Thymus (tissue), 11 donors: ENCODE data around the gene RAB20. TPM values are rescaled to one million over a fixed set of nuclear protein-coding genes. Genes with fewer than 3 reads are reported as not detected.

ENCODE experiments used
- DNase-seq, 9 donors: peaks; one replicate each; pipeline ENCODE4 v3.0.0-alpha.2; 2013; ENCODE audit warnings: low spot score in 9 of 9, low read depth in 6 of 9, missing footprints in 1 of 9
- H3K27ac ChIP-seq, 2 donors: one replicate each; pipeline ENCODE4 v1.5.1; 2013; ENCODE audit warnings: control low read depth in 1 of 2, low read depth in 1 of 2, low read length in 1 of 2, mild to moderate bottlenecking in 1 of 2, moderate library complexity in 1 of 2
- H3K27me3 ChIP-seq, 2 donors: one replicate each; pipeline ENCODE4 v1.5.1; 2013; ENCODE audit warnings: low read length in 1 of 2; ENCODE audit not compliant: control insufficient read depth in 2 of 2, insufficient read depth in 1 of 2
- H3K36me3 ChIP-seq, 2 donors: one replicate each; pipeline ENCODE4 v1.5.1; 2013; ENCODE audit warnings: low read length in 1 of 2, mild to moderate bottlenecking in 1 of 2, moderate library complexity in 1 of 2; ENCODE audit not compliant: control insufficient read depth in 2 of 2, insufficient read depth in 2 of 2
- H3K4me1 ChIP-seq, 2 donors: one replicate each; pipeline ENCODE4 v1.5.1; 2013; ENCODE audit warnings: low read length in 2 of 2; ENCODE audit not compliant: control insufficient read depth in 2 of 2, insufficient read depth in 2 of 2
- H3K4me3 ChIP-seq, 2 donors: one replicate each; pipeline ENCODE4 v1.5.1; 2013; ENCODE audit warnings: low read length in 2 of 2, control low read depth in 1 of 2, mild to moderate bottlenecking in 1 of 2
- H3K9me3 ChIP-seq, 2 donors: one replicate each; pipeline ENCODE4 v1.5.1; 2013; ENCODE audit warnings: low read length in 1 of 2, mild to moderate bottlenecking in 1 of 2; ENCODE audit not compliant: control insufficient read depth in 2 of 2, insufficient read depth in 1 of 2
- WGBS: extraction: QIAGEN DNeasy Blood & Tissue Kit; methylation state at CpG from one replicate; pipeline ENCODE4 v1.1.7; 2013; 5-methylcytosine and 5-hydroxymethylcytosine counted together
- polyA plus RNA-seq: library from polyadenylated mRNA; stranded (reverse); fragments of 200-250 nt; gene quantifications from one replicate; pipeline ENCODE4 v1.2.3, GENCODE V29; 2013
- total RNA-seq: library from RNA; stranded (reverse); fragments of 120-200 nt; gene quantifications from one replicate; pipeline ENCODE4 v1.2.4, GENCODE V29; 2013
- donor health status: healthy.

Gene RAB20
- total and polyA plus RNA-seq, 2 donors = 4.8 to 18.5 TPM

GRCh38 chr13:110551284-110551683, 10.2 kb downstream of the RAB20 start:
- no peak overlapping the region for H3K4me3 ChIP-seq
- no peaks in the 10 kb centered on the region for H3K9me3 ChIP-seq
- WGBS = 91% methylated on average over 11 of the region's 11 CpGs
- no peak overlapping the region for H3K27ac ChIP-seq
- H3K36me3 ChIP-seq = no peaks in the 10 kb centered on the region
- no peaks in the 10 kb centered on the region for H3K4me1 ChIP-seq
- DNase-seq = no peak
- H3K27me3 ChIP-seq = no peaks in the 10 kb centered on the region

- Histone ChIP-seq H3K9me3 (no peaks in the 10 kb centered on the region), H3K27ac (no peak overlapping the region), H3K36me3 (no peaks in the 10 kb centered on the region), H3K4me3 (no peak overlapping the region), H3K27me3 (no peaks in the 10 kb centered on the region), H3K4me1 (no peaks in the 10 kb centered on the region)
- DNase-seq = no peak
- 97% methylated on average over 11 of the region's 11 CpGs for WGBS
These were observed 11.7 kb downstream of the RAB20 start for GRCh38 chr13:110549795-110550160.

GRCh38 chr13:110548891-110549794, 12.4 kb downstream of the RAB20 start:
- DNase-seq = no peak
- peaks cover 0 to 3% of the 10 kb centered on the region in 2 donors for H3K9me3 ChIP-seq
- no peak overlapping the region for H3K4me3 ChIP-seq
- no peaks in the 10 kb centered on the region for H3K36me3 ChIP-seq
- no peak overlapping the region for H3K27ac ChIP-seq
- no peaks in the 10 kb centered on the region for H3K27me3 ChIP-seq
- H3K4me1 ChIP-seq = no peaks in the 10 kb centered on the region
- WGBS = 92% methylated on average over 7 of the region's 7 CpGs

- Histone ChIP-seq H3K9me3 (peaks cover 0 to 3% of the 10 kb centered on the region in 2 donors), H3K27me3 (no peaks in the 10 kb centered on the region), H3K27ac (no peak overlapping the region), H3K4me3 (no peak overlapping the region), H3K4me1 (no peaks in the 10 kb centered on the region), H3K36me3 (no peaks in the 10 kb centered on the region)
- DNase-seq = no peak
- 91% methylated on average over 14 of the region's 14 CpGs for WGBS
These were observed 14.6 kb downstream of the RAB20 start for GRCh38 chr13:110546926-110547325.

GRCh38 chr13:110546378-110546777, 15.1 kb downstream of the RAB20 start:
- H3K36me3 ChIP-seq = no peaks in the 10 kb centered on the region
- WGBS = 97% methylated on average over 4 of the region's 4 CpGs
- no peak overlapping the region for H3K4me3 ChIP-seq
- no peaks in the 10 kb centered on the region for H3K4me1 ChIP-seq
- peaks cover 0 to 3% of the 10 kb centered on the region in 2 donors for H3K9me3 ChIP-seq
- H3K27ac ChIP-seq = no peak overlapping the region
- no peaks in the 10 kb centered on the region for H3K27me3 ChIP-seq
- DNase-seq = no peak

- H3K27me3 ChIP-seq = no peaks in the 10 kb centered on the region
- DNase-seq = no peak
- peaks cover 0 to 3% of the 10 kb centered on the region in 2 donors for H3K9me3 ChIP-seq
- H3K4me3 ChIP-seq = no peak overlapping the region
- H3K36me3 ChIP-seq = no peaks in the 10 kb centered on the region
- WGBS = 94% methylated on average over 6 of the region's 6 CpGs
- H3K27ac ChIP-seq = no peak overlapping the region
- no peaks in the 10 kb centered on the region for H3K4me1 ChIP-seq
These were observed 19.2 kb downstream of the RAB20 start for GRCh38 chr13:110542169-110542796.

GRCh38 chr13:110541526-110541920, 20.0 kb downstream of the RAB20 start:
- H3K27ac ChIP-seq = no peak overlapping the region
- 90% methylated on average over 4 of the region's 4 CpGs for WGBS
- H3K4me3 ChIP-seq = no peak overlapping the region
- H3K27me3 ChIP-seq = no peaks in the 10 kb centered on the region
- peaks cover 0 to 3% of the 10 kb centered on the region in 2 donors for H3K9me3 ChIP-seq
- H3K4me1 ChIP-seq = no peaks in the 10 kb centered on the region
- no peak for DNase-seq
- H3K36me3 ChIP-seq = no peaks in the 10 kb centered on the region

GRCh38 chr13:110540871-110541525, 20.5 kb downstream of the RAB20 start:
- Histone ChIP-seq H3K4me3 (no peak overlapping the region), H3K27ac (no peak overlapping the region), H3K36me3 (no peaks in the 10 kb centered on the region), H3K9me3 (peaks cover 0 to 3% of the 10 kb centered on the region in 2 donors), H3K27me3 (no peaks in the 10 kb centered on the region), H3K4me1 (no peaks in the 10 kb centered on the region)
- WGBS = 93% methylated on average over 15 of the region's 15 CpGs
- no peak for DNase-seq

- 92% methylated on average over 5 of the region's 5 CpGs for WGBS
- DNase-seq = no peak
- no peak overlapping the region for H3K4me3 ChIP-seq
- no peaks in the 10 kb centered on the region for H3K27me3 ChIP-seq
- no peaks in the 10 kb centered on the region for H3K36me3 ChIP-seq
- H3K4me1 ChIP-seq = no peaks in the 10 kb centered on the region
- H3K27ac ChIP-seq = no peak overlapping the region
- H3K9me3 ChIP-seq = peaks cover 0 to 3% of the 10 kb centered on the region in 2 donors
These were observed 21.6 kb downstream of the RAB20 start for GRCh38 chr13:110539894-110540293.
